T47D (cell line): ENCODE results near the gene RFWD3.

Experiments
- DNase-seq, 2 experiments: peaks; one replicate each; pipeline versions ENCODE4 v3.0.0 to v3.0.0-alpha.2; 2011 to 2012; ENCODE audit warnings: low read depth in 1 of 2, low spot score in 1 of 2
- JUND ChIP-seq: IDR thresholded peaks from 2 replicates; pipeline ENCODE4 v1.6.1; 2012; ENCODE audit warnings: low read depth
- in situ Hi-C: cut with HindIII; loops from 2 replicates; pipeline ENCODE4 v1.10.0; 2016; ENCODE audit warnings: low sequenced_read_pairs, low pct_unique_long_range_greater_than_20kb

RFWD3 gene

GRCh38 chr16:74578838-74579237, 87.8 kb downstream of the RFWD3 start:
- in situ Hi-C loops = no loop called here
- TF ChIP-seq JUND = no peak
- DNase-seq = no peak

GRCh38 chr16:74578433-74578832, 88.2 kb downstream of the RFWD3 start:
- DNase-seq = no peak
- in situ Hi-C loops = no loop called here
- TF ChIP-seq JUND = no peak

- TF ChIP-seq JUND = no peak
- DNase-seq = no peak
- in situ Hi-C loops = no loop called here
Measured at GRCh38 chr16:74577882-74578366, 88.8 kb downstream of the RFWD3 start.

GRCh38 chr16:74575807-74576643, 90.7 kb downstream of the RFWD3 start:
- TF ChIP-seq JUND = no peak
- no peak for DNase-seq
- in situ Hi-C loops = no loop called here

- in situ Hi-C loops = no loop called here
- TF ChIP-seq JUND = no peak
- no peak for DNase-seq
Measured at GRCh38 chr16:74575175-74575806, 91.4 kb downstream of the RFWD3 start.

- no peak for DNase-seq
- TF ChIP-seq JUND = no peak
- in situ Hi-C loops = no loop called here
Measured at GRCh38 chr16:74574146-74574545, 92.5 kb downstream of the RFWD3 start.

GRCh38 chr16:74573622-74574021, 93.1 kb downstream of the RFWD3 start:
- no peak for TF ChIP-seq JUND
- no peak for DNase-seq
- in situ Hi-C loops = no loop called here
